ENCODE measurements around the gene STMN1. TPM values are rescaled to one million over a fixed set of nuclear protein-coding genes. Genes with fewer than 3 reads are reported as not detected.

STMN1 gene
- total and polyA plus RNA-seq, 2 experiments from 2014 or later = 227 to 1,890 TPM

- Histone ChIP-seq H3K27me3 (ENCODE audit: insufficient read depth) (no peaks in the 10 kb centered on the region), H3K36me3 (ENCODE audit: insufficient read depth) (no peaks in the 10 kb centered on the region), H4K20me1 (replicated peaks; ENCODE audit: insufficient read depth) (no peaks in the 10 kb centered on the region; the same call in 1 of the 2 replicates), H2AFZ (no peak overlapping the region), H3K27ac (ENCODE audit: low read depth) (peak overlapping the region; percentile 70), H3K4me1 (ENCODE audit: insufficient read depth) (peaks cover 21% of the 10 kb centered on the region), H3F3A (replicated peaks; ENCODE audit: low read depth) (peaks cover 8% of the 10 kb centered on the region; the same call in 1 of the 2 replicates), H3K4me2 (peak overlapping the region; percentile 43; the same call in 1 of the 2 replicates), H3K9me2 (ENCODE audit: insufficient read depth) (no peaks in the 10 kb centered on the region), H3K79me2 (replicated peaks; ENCODE audit: insufficient read depth) (no peaks in the 10 kb centered on the region), H3K4me3 (no peak overlapping the region)
- DNase-seq (ENCODE audit: low spot score) (no peak), ATAC-seq (no peak)
- peak overlapping the region; percentile 73; the same call in 1 of the 2 replicates for H3K27ac Mint-ChIP-seq
- 0 out of 3 replicates have a peak, but pooled peaks cover 3% of the 10 kb centered on the region for H3K36me3 Mint-ChIP-seq (ENCODE audit: low read depth)
- peaks cover 32% of the 10 kb centered on the region for H3K4me1 Mint-ChIP-seq
- no peaks in the 10 kb centered on the region for H3K9me3 Mint-ChIP-seq
- no peak for TF ChIP-seq ZNF331 (CRISPR knock-in tag; IDR thresholded peaks at IDR 0.05; ENCODE audit: low read depth)
- TF ChIP-seq POLR2AphosphoS5 (IDR thresholded peaks at IDR 0.05; ENCODE audit: low read depth) = no peak
- TF ChIP-seq NANOG (IDR thresholded peaks at IDR 0.05; ENCODE audit: borderline replicate concordance) = no peak
- TF ChIP-seq, protein P1, sequence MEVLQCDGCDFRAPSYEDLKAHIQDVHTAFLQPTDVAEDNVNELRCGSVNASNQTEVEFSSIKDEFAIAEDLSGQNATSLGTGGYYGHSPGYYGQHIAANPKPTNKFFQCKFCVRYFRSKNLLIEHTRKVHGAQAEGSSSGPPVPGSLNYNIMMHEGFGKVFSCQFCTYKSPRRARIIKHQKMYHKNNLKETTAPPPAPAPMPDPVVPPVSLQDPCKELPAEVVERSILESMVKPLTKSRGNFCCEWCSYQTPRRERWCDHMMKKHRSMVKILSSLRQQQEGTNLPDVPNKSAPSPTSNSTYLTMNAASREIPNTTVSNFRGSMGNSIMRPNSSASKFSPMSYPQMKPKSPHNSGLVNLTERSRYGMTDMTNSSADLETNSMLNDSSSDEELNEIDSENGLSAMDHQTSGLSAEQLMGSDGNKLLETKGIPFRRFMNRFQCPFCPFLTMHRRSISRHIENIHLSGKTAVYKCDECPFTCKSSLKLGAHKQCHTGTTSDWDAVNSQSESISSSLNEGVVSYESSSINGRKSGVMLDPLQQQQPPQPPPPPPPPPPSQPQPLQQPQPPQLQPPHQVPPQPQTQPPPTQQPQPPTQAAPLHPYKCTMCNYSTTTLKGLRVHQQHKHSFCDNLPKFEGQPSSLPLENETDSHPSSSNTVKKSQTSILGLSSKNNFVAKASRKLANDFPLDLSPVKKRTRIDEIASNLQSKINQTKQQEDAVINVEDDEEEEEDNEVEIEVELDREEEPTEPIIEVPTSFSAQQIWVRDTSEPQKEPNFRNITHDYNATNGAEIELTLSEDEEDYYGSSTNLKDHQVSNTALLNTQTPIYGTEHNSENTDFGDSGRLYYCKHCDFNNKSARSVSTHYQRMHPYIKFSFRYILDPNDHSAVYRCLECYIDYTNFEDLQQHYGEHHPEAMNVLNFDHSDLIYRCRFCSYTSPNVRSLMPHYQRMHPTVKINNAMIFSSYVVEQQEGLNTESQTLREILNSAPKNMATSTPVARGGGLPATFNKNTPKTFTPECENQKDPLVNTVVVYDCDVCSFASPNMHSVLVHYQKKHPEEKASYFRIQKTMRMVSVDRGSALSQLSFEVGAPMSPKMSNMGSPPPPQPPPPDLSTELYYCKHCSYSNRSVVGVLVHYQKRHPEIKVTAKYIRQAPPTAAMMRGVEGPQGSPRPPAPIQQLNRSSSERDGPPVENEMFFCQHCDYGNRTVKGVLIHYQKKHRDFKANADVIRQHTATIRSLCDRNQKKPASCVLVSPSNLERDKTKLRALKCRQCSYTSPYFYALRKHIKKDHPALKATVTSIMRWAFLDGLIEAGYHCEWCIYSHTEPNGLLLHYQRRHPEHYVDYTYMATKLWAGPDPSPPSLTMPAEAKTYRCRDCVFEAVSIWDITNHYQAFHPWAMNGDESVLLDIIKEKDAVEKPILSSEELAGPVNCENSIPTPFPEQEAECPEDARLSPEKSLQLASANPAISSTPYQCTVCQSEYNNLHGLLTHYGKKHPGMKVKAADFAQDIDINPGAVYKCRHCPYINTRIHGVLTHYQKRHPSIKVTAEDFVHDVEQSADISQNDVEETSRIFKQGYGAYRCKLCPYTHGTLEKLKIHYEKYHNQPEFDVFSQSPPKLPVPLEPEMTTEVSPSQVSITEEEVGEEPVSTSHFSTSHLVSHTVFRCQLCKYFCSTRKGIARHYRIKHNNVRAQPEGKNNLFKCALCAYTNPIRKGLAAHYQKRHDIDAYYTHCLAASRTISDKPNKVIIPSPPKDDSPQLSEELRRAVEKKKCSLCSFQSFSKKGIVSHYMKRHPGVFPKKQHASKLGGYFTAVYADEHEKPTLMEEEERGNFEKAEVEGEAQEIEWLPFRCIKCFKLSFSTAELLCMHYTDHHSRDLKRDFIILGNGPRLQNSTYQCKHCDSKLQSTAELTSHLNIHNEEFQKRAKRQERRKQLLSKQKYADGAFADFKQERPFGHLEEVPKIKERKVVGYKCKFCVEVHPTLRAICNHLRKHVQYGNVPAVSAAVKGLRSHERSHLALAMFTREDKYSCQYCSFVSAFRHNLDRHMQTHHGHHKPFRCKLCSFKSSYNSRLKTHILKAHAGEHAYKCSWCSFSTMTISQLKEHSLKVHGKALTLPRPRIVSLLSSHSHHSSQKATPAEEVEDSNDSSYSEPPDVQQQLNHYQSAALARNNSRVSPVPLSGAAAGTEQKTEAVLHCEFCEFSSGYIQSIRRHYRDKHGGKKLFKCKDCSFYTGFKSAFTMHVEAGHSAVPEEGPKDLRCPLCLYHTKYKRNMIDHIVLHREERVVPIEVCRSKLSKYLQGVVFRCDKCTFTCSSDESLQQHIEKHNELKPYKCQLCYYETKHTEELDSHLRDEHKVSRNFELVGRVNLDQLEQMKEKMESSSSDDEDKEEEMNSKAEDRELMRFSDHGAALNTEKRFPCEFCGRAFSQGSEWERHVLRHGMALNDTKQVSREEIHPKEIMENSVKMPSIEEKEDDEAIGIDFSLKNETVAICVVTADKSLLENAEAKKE (CRISPR knock-in tag; IDR thresholded peaks at IDR 0.05) = no peak
- no peak for TF ChIP-seq JUNB (IDR thresholded peaks at IDR 0.05; ENCODE audit: unreplicated experiment)
- TF ChIP-seq CREB1 (CRISPR knock-in tag; IDR thresholded peaks at IDR 0.05; ENCODE audit: low read depth) = no peak
- no peak for TF ChIP-seq ZNF114 (CRISPR knock-in tag; IDR thresholded peaks at IDR 0.05)
- no peak overlapping the region; the same call in 2 of the 3 replicates for H3K4me3 Mint-ChIP-seq
- peaks cover 9% of the 10 kb centered on the region for H3K27me3 Mint-ChIP-seq (ENCODE audit: insufficient read depth, low read depth, poor library complexity)
Observed at GRCh38 chr1:25891606-25892005, 14.6 kb downstream of the STMN1 start.

All from GM23338 (cell line).